Measurements from ENCODE around the gene PCSK4.
"Not testable (repeated sequence)": the region's sequence is repeated elsewhere in the genome, so short reads cannot be mapped to it uniquely, and the experiment has no call there.

The PCSK4 gene

DNA sequence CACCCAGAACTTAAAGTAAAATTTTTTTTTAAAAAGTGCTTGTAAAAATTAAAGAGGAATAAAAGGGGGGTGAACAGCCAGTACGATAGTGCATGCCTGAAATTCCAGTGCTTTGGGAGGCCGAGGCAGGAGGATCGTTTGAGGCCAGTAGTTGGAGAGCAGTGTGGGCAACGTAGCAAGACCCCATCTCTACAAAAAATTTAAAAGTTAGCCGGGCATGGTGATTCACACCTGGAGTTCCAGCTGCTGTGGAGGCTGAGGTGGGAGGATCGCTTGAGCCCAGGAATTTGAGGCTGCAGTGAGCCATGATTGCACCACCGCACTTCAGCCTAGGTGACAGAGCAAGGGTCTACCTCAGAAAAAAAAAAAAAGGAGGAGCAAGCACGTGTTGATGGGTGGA, 14.9 kb upstream of the PCSK4 start:
- no peak for DNase-seq (ENCODE audit: low read depth, low spot score)

- no peak for DNase-seq (ENCODE audit: low read depth, low spot score)
These were observed 14.0 kb upstream of the PCSK4 start for GRCh38 chr19:1503925-1504773.

GRCh38 chr19:1503089-1503924, 13.2 kb upstream of the PCSK4 start:
- DNase-seq (ENCODE audit: low read depth, low spot score): no peak

DNA sequence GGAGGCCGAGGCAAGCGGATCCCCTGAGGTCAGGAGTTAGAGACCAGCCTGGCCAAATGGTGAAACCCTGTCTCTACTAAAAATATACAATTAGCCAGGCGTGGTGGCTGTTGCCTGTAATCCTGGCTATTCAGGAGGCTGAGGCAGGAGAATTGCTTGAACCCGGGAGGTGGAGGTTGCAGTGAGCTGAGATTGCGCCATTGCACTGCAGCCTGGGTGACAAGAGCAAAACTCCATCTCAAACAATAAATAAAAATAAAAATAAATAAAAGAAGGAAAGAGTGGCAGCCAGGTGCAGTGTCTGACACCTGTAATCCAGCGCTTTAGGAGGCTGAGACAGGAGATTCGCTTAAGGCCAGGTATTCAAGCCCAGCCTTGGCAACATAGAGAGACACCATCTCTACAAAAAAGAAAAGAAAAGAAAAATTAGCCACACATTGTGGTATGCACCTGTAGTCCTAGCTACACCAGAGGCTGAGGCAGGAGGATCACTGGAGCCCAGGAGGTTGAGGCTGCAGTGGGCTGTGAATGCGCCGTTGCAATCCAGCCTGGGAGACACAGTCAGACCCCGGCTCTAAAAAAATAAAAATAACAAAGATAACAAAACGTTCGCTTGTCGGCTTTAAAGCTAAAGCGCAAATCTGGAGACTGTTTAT, 12.4 kb upstream of the PCSK4 start:
- DNase-seq (ENCODE audit: low read depth, low spot score): no peak

GRCh38 chr19:1501200-1501595, 11.0 kb upstream of the PCSK4 start:
- no peak for DNase-seq (ENCODE audit: low read depth, low spot score)

- DNase-seq (ENCODE audit: low read depth, low spot score): not testable (repeated sequence)
These were observed 9.1 kb upstream of the PCSK4 start for GRCh38 chr19:1499231-1499630.

DNA sequence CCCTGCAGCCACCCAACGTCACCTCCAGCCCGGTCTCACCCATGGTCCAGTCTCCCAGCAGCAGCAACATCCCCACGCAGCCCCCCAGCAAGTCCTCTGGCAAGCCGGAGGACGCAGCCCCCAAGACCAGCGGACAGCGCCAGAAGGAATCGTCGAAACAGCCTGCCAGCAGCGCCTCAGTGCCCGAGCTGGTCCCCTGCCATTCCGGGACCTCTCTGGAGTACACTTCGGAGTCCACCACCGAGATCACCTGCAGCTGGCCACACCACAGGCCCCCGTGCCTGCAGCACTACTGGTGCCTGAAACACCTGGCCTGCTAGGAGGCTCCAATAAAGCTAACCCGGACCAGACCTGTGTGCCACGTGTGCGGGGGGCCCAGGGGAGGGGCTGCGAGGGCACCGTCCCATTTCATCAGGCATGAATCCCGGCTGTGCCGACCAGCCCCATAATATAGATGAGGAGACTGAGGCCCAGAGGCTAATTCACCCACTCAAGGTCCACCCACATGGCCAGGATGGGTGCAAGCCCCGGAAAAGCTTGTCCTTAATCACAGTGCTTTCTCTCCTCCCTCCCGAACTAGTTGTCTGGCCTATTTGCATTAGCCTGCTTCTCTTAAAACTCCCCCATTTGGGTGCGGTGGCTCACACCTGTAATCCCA, 7.6 kb upstream of the PCSK4 start:
- no peak for DNase-seq (ENCODE audit: low read depth, low spot score)

DNA sequence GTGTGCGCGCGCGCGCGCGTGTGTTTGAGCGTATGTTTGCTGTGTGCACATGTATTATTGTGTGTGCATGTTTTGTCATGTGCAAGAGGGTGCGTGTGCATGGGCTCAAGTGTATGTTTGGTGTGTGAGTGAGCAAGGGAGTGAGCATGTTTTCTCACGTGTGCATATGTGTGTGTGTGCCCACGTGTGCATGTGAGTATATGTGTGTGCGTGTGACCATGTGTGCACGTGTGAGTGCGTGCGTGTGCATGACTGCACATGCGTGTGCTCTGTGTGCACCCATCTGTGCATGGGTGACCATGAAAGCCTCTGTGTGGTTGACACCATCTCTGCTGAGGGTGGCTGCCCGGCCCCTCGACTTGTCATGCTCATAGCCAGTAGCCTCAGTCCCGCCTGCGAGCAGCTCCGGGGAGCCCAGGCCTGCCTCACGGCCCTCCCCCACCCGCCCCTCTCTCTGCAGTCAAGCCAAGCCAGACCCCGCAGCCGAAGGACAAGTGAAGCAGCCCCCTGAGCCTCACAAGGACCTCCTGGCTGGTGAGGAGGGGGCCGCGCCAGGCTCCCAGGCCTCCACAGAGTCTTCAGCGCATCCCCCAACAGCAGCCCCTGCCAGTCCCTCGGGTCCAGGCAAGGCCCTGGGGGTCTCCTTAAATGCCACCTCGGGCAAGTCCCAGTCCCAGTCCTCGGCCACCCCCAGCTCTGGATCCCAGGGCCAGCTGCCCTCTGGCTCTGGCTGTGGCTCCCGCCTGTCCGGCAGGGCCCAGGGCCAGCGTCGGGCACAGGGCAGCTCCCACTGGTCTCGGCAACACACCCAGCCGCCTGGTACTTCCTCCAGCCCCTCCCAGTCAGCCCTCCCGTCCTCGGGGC, 6.8 kb upstream of the PCSK4 start:
- DNase-seq (ENCODE audit: low read depth, low spot score): no peak

GRCh38 chr19:1495799-1496713, 5.9 kb upstream of the PCSK4 start:
- no peak for DNase-seq (ENCODE audit: low read depth, low spot score)

- no peak for DNase-seq (ENCODE audit: low read depth, low spot score)
These were observed 5.1 kb upstream of the PCSK4 start for GRCh38 chr19:1495051-1495798.

- DNase-seq (ENCODE audit: low read depth, low spot score): no peak
These were observed 4.1 kb upstream of the PCSK4 start for GRCh38 chr19:1494115-1494815.

DNA sequence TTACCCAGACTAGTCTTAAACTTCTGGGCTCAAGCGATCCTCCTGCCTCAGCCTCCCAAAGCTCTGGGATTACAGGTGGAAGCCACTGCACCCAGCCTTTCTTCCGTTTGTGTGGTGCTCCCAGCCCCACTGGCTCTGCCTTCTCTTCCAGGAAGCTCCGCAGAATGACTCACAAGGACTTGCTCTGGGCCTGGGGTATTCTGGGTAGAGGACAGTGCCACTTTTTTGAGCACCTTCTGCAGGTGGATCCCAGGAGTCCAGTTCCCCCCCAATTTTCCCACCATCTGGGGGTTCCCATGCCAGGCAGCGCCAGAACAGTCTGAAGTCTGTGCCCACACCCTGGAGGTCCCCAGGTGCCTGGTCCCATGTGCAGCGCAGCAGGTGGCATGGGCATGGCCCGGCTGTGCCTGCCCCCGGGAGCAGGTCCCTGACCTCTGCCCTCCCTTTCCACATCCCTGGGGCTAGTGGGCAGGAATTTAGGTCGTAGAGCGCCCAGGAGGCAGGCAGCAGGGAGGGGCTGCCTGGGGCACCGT, 2.4 kb upstream of the PCSK4 start:
- DNase-seq (ENCODE audit: low read depth, low spot score): no peak

- no peak for DNase-seq (ENCODE audit: low read depth, low spot score)
These were observed 1.7 kb upstream of the PCSK4 start for GRCh38 chr19:1491849-1492170.

- DNase-seq (ENCODE audit: low read depth, low spot score): no peak
These were observed 1.1 kb upstream of the PCSK4 start, which contains the start of gene REEP6 for GRCh38 chr19:1491114-1491848. Gene REEP6 (plus strand): TSS chr19:1491181. CDS start chr19:1491270, 89 bp downstream.

GRCh38 chr19:1489463-1490310, 463 bp downstream of the PCSK4 start:
- no peak for DNase-seq (ENCODE audit: low read depth, low spot score)

- DNase-seq (ENCODE audit: low read depth, low spot score): no peak
These were observed 1.9 kb downstream of the PCSK4 start for GRCh38 chr19:1488282-1488601.

Data from smooth muscle cell of the brain vasculature (primary cell).